Liver (tissue), 9 donors: ENCODE data around the gene PCNX2. TPM values are rescaled to one million over a fixed set of nuclear protein-coding genes. Genes with fewer than 3 reads are reported as not detected.

Experiments
- DNase-seq: peaks from one replicate; pipeline ENCODE4 v3.0.0-alpha.2; 2017; ENCODE audit warnings: low spot score
- H3K27ac ChIP-seq, 2 donors: one replicate each; pipeline ENCODE4 v1.7.0; 2013; ENCODE audit warnings: inconsistent platforms in 2 of 2, low read length in 2 of 2, control low read depth in 1 of 2, low read depth in 1 of 2, mild to moderate bottlenecking in 1 of 2
- H3K27me3 ChIP-seq, 4 donors: one replicate each; pipeline versions ENCODE4 v1.6.1 to v1.7.0; 2013; ENCODE audit warnings: low read length in 3 of 4, inconsistent platforms in 1 of 4, mild to moderate bottlenecking in 1 of 4, moderate library complexity in 1 of 4; ENCODE audit not compliant: control insufficient read depth in 4 of 4, insufficient read depth in 4 of 4
- H3K36me3 ChIP-seq, 4 donors: one replicate each; pipeline versions ENCODE4 v1.6.1 to v1.7.0; 2013; ENCODE audit warnings: low read length in 3 of 4, mild to moderate bottlenecking in 3 of 4, low read depth in 1 of 4, moderate library complexity in 1 of 4; ENCODE audit not compliant: control insufficient read depth in 4 of 4, insufficient read depth in 3 of 4
- H3K4me1 ChIP-seq, 4 donors: one replicate each; pipeline versions ENCODE4 v1.6.1 to v1.7.0; 2013; ENCODE audit warnings: low read length in 3 of 4, mild to moderate bottlenecking in 3 of 4, moderate library complexity in 1 of 4; ENCODE audit not compliant: control insufficient read depth in 4 of 4, insufficient read depth in 4 of 4
- H3K4me3 ChIP-seq, 3 donors: one replicate each; pipeline versions ENCODE4 v1.6.1 to v1.7.0; 2013; ENCODE audit warnings: low read length in 3 of 3, control low read depth in 1 of 3, low read depth in 1 of 3, mild to moderate bottlenecking in 1 of 3
- H3K9ac ChIP-seq, 2 donors: one replicate each; pipeline ENCODE4 v1.7.0; 2013; ENCODE audit warnings: low read length in 2 of 2, mild to moderate bottlenecking in 2 of 2, moderate library complexity in 2 of 2, control low read depth in 1 of 2, low read depth in 1 of 2
- H3K9me3 ChIP-seq, 4 donors: one replicate each; pipeline versions ENCODE4 v1.6.1 to v1.7.0; 2013; ENCODE audit warnings: low read length in 3 of 4; ENCODE audit not compliant: control insufficient read depth in 4 of 4
- EGR1 ChIP-seq, 2 donors: IDR thresholded peaks; 2 replicates each; pipeline ENCODE4 v1.6.1; 2016 to 2018; ENCODE audit warnings: antibody characterized with exemption in 2 of 2, low read depth in 2 of 2
- FOXA1 ChIP-seq: IDR thresholded peaks from 2 replicates; pipeline ENCODE4 v1.6.1; 2016; ENCODE audit warnings: antibody characterized with exemption
- FOXA2 ChIP-seq: IDR thresholded peaks from 2 replicates; pipeline ENCODE4 v1.6.1; 2016; ENCODE audit warnings: antibody characterized with exemption
- GABPA ChIP-seq, 2 donors: IDR thresholded peaks in 1 of 2; conservative IDR thresholded peaks in 1 of 2; 2 replicates each; pipeline ENCODE4 v1.6.1; 2016; ENCODE audit warnings: antibody characterized with exemption in 2 of 2, mild to moderate bottlenecking in 1 of 2, moderate library complexity in 1 of 2
- HNF4A ChIP-seq, 2 donors: conservative IDR thresholded peaks; 2 replicates each; pipeline ENCODE4 v1.6.1; 2016; ENCODE audit warnings: antibody characterized with exemption in 2 of 2, mild to moderate bottlenecking in 2 of 2
- HNF4G ChIP-seq: IDR thresholded peaks from 2 replicates; pipeline ENCODE4 v1.6.1; 2016; ENCODE audit warnings: antibody characterized with exemption
- JUND ChIP-seq, 2 donors: IDR thresholded peaks; 2 replicates each; pipeline ENCODE4 v1.6.1; 2016; ENCODE audit warnings: antibody characterized with exemption in 2 of 2
- NR2F2 ChIP-seq: IDR thresholded peaks from 2 replicates; pipeline ENCODE4 v1.6.1; 2016; ENCODE audit warnings: antibody characterized with exemption
- RAD21 ChIP-seq, 2 donors: IDR thresholded peaks; 2 replicates each; pipeline ENCODE4 v1.6.1; 2016; ENCODE audit warnings: antibody characterized with exemption in 2 of 2, mild to moderate bottlenecking in 2 of 2
- RXRA ChIP-seq, 2 donors: IDR thresholded peaks; 2 replicates each; pipeline ENCODE4 v1.6.1; 2017 to 2018; ENCODE audit warnings: antibody characterized with exemption in 2 of 2, mild to moderate bottlenecking in 1 of 2
- SP1 ChIP-seq: IDR thresholded peaks from 2 replicates; pipeline ENCODE4 v1.6.1; 2018; ENCODE audit warnings: antibody characterized with exemption, mild to moderate bottlenecking
- TAF1 ChIP-seq: conservative IDR thresholded peaks from 2 replicates; pipeline ENCODE4 v1.6.1; 2016; ENCODE audit warnings: antibody characterized with exemption, mild to moderate bottlenecking
- YY1 ChIP-seq: IDR thresholded peaks from 2 replicates; pipeline ENCODE4 v1.6.1; 2016; ENCODE audit warnings: antibody characterized with exemption, mild to moderate bottlenecking
- WGBS: extraction: QIAGEN DNeasy Blood & Tissue Kit; methylation state at CpG from one replicate; pipeline ENCODE4 v1.1.7; 2013; 5-methylcytosine and 5-hydroxymethylcytosine counted together
- polyA plus RNA-seq, 2 donors: library from polyadenylated mRNA; stranded (reverse) in 1 of 2; unstranded in 1 of 2; fragments of 200-250 nt in 1 of 2; fragments of >200 nt in 1 of 2; fragmentation: Nextera tagmentation in 1 of 2; extraction: Ambion mirVana in 1 of 2; gene quantifications; one replicate each; pipeline versions ENCODE4 v1.2.1 to v1.2.3, GENCODE V29; 2013 to 2015
- total RNA-seq, 2 donors: library from RNA; depleted of rRNA; stranded (reverse); fragments of >200 nt; gene quantifications; one replicate each; pipeline ENCODE4 v1.2.3, GENCODE V29; 2014
- TF ChIP-seq, protein P1 (sequence below): IDR thresholded peaks from 2 replicates; pipeline ENCODE4 v1.6.1; 2016; ENCODE audit warnings: antibody characterized with exemption
- TF ChIP-seq, protein P2 (sequence below): IDR thresholded peaks from 2 replicates; pipeline ENCODE4 v1.6.1; 2016; ENCODE audit warnings: antibody characterized with exemption, mild to moderate bottlenecking
- TF ChIP-seq, protein P3 (sequence below): IDR thresholded peaks from 2 replicates; pipeline ENCODE4 v1.6.1; 2016; ENCODE audit warnings: antibody characterized with exemption
- TF ChIP-seq, protein P4 (sequence below): IDR thresholded peaks from 2 replicates; pipeline ENCODE4 v1.6.1; 2016; ENCODE audit warnings: antibody characterized with exemption
- TF ChIP-seq, protein P5 (sequence below): fragments of 150-350 bp; IDR thresholded peaks from 2 replicates; pipeline ENCODE4 v1.5.1; 2017; ENCODE audit warnings: improper control_type of control experiment, low read depth, low read length; ENCODE audit not compliant: missing input control
- donor health status: healthy.
- donor health status: healthy.
- donor health status: healthy.
- donor health status: healthy.
- donor health status: healthy.

Gene PCNX2
- total and polyA plus RNA-seq, 4 donors: 0.20 to 3.1 (median 0.92) TPM

DNA sequence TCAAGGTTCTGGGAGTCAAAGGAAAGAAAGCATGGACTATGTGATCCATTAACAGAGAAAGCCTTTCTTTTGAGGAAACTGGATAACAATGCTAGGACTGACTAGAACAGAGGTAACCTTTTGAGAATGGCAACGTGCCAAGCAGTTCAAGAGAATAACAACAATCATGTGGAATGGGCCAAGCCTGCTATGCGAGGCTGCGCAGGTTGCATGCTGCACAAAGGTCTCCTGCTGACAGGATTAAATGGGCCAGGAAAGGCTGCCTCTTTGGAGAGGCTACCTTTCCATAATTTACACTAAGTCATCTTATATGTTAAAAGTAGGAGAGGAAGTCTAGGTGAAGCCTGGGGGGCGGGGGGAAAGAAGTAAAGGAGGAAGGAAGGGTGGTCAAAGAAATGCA is 5.8 kb downstream of the PCNX2 start:
- Histone ChIP-seq H3K27ac (no peak overlapping the region), H3K4me1 (no peaks in the 10 kb centered on the region), H3K27me3 (peaks cover 0 to under 1% (median 0%) of the 10 kb centered on the region in 4 donors), H3K4me3 (no peak overlapping the region), H3K9ac (no peak overlapping the region), H3K9me3 (no peaks in the 10 kb centered on the region), H3K36me3 (no peaks in the 10 kb centered on the region)
- TF ChIP-seq GABPA (IDR thresholded peaks at IDR 0.05 in 1 of 2, conservative IDR thresholded peaks at IDR 0.05 in 1 of 2) (no peak), FOXA1 (no peak), RXRA (IDR thresholded peaks at IDR 0.05) (no peak), FOXA2 (no peak), HNF4A (conservative IDR thresholded peaks at IDR 0.05) (no peak), YY1 (no peak), NR2F2 (no peak), EGR1 (IDR thresholded peaks at IDR 0.05; ENCODE audit: low read depth in 2 of 2) (no peak), HNF4G (no peak), RAD21 (IDR thresholded peaks at IDR 0.05) (no peak), SP1 (no peak), JUND (IDR thresholded peaks at IDR 0.05) (no peak), TAF1 (no peak)
- TF ChIP-seq, protein P1, sequence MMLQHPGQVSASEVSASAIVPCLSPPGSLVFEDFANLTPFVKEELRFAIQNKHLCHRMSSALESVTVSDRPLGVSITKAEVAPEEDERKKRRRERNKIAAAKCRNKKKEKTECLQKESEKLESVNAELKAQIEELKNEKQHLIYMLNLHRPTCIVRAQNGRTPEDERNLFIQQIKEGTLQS: no peak
- TF ChIP-seq, protein P2, sequence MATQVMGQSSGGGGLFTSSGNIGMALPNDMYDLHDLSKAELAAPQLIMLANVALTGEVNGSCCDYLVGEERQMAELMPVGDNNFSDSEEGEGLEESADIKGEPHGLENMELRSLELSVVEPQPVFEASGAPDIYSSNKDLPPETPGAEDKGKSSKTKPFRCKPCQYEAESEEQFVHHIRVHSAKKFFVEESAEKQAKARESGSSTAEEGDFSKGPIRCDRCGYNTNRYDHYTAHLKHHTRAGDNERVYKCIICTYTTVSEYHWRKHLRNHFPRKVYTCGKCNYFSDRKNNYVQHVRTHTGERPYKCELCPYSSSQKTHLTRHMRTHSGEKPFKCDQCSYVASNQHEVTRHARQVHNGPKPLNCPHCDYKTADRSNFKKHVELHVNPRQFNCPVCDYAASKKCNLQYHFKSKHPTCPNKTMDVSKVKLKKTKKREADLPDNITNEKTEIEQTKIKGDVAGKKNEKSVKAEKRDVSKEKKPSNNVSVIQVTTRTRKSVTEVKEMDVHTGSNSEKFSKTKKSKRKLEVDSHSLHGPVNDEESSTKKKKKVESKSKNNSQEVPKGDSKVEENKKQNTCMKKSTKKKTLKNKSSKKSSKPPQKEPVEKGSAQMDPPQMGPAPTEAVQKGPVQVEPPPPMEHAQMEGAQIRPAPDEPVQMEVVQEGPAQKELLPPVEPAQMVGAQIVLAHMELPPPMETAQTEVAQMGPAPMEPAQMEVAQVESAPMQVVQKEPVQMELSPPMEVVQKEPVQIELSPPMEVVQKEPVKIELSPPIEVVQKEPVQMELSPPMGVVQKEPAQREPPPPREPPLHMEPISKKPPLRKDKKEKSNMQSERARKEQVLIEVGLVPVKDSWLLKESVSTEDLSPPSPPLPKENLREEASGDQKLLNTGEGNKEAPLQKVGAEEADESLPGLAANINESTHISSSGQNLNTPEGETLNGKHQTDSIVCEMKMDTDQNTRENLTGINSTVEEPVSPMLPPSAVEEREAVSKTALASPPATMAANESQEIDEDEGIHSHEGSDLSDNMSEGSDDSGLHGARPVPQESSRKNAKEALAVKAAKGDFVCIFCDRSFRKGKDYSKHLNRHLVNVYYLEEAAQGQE: no peak
- TF ChIP-seq, protein P3, sequence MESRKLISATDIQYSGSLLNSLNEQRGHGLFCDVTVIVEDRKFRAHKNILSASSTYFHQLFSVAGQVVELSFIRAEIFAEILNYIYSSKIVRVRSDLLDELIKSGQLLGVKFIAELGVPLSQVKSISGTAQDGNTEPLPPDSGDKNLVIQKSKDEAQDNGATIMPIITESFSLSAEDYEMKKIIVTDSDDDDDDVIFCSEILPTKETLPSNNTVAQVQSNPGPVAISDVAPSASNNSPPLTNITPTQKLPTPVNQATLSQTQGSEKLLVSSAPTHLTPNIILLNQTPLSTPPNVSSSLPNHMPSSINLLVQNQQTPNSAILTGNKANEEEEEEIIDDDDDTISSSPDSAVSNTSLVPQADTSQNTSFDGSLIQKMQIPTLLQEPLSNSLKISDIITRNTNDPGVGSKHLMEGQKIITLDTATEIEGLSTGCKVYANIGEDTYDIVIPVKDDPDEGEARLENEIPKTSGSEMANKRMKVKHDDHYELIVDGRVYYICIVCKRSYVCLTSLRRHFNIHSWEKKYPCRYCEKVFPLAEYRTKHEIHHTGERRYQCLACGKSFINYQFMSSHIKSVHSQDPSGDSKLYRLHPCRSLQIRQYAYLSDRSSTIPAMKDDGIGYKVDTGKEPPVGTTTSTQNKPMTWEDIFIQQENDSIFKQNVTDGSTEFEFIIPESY: no peak
- TF ChIP-seq, protein P4, sequence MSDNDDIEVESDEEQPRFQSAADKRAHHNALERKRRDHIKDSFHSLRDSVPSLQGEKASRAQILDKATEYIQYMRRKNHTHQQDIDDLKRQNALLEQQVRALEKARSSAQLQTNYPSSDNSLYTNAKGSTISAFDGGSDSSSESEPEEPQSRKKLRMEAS: no peak
- TF ChIP-seq, protein P5, sequence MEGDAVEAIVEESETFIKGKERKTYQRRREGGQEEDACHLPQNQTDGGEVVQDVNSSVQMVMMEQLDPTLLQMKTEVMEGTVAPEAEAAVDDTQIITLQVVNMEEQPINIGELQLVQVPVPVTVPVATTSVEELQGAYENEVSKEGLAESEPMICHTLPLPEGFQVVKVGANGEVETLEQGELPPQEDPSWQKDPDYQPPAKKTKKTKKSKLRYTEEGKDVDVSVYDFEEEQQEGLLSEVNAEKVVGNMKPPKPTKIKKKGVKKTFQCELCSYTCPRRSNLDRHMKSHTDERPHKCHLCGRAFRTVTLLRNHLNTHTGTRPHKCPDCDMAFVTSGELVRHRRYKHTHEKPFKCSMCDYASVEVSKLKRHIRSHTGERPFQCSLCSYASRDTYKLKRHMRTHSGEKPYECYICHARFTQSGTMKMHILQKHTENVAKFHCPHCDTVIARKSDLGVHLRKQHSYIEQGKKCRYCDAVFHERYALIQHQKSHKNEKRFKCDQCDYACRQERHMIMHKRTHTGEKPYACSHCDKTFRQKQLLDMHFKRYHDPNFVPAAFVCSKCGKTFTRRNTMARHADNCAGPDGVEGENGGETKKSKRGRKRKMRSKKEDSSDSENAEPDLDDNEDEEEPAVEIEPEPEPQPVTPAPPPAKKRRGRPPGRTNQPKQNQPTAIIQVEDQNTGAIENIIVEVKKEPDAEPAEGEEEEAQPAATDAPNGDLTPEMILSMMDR: no peak
- 70% methylated on average over 4 of the region's 4 CpGs for WGBS
- DNase-seq: no peak

DNA sequence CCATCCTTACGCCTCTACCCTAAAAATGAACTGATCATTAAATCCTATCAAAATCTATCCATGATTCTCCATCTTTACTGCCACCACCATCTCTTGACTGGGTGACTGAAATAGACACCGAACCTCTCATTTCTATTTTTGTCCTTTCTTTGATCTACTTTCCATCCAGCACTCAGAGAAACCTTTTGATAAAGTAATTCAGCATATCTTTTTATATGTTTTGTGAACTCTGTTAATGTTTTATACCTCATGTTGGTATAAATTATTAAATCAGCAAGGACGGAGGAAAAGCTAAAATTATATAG is 13.0 kb downstream of the PCNX2 start:
- Histone ChIP-seq H3K27ac (no peak overlapping the region), H3K9me3 (no peaks in the 10 kb centered on the region), H3K36me3 (no peaks in the 10 kb centered on the region), H3K27me3 (no peaks in the 10 kb centered on the region), H3K4me1 (no peaks in the 10 kb centered on the region), H3K4me3 (no peak overlapping the region), H3K9ac (no peak overlapping the region)
- DNase-seq: no peak
- WGBS: 90% methylated on average over 3 of the region's 3 CpGs
- no peak for TF ChIP-seq TAF1
- TF ChIP-seq, protein P5: no peak
- TF ChIP-seq GABPA (IDR thresholded peaks at IDR 0.05 in 1 of 2, conservative IDR thresholded peaks at IDR 0.05 in 1 of 2): no peak
- TF ChIP-seq, protein P3: no peak
- no peak for TF ChIP-seq HNF4G
- TF ChIP-seq HNF4A (conservative IDR thresholded peaks at IDR 0.05): no peak
- TF ChIP-seq RXRA (IDR thresholded peaks at IDR 0.05): no peak
- TF ChIP-seq, protein P1: no peak
- no peak for TF ChIP-seq NR2F2
- no peak for TF ChIP-seq FOXA2
